Sigmoid colon (tissue), 7 donors: ENCODE results near the gene PPDPF. TPM values are rescaled to one million over a fixed set of nuclear protein-coding genes. Genes with fewer than 3 reads are reported as not detected.

Experiments used
- DNase-seq: peaks from one replicate; pipeline ENCODE4 v3.0.0-alpha.2; 2019
- H3K27ac ChIP-seq, 4 donors: fragments of 200-600 bp; sonication (generic); one replicate each; pipeline ENCODE4 v1.5.1; 2016 to 2019; ENCODE audit warnings: mild to moderate bottlenecking in 1 of 4
- H3K27me3 ChIP-seq, 3 donors: fragments of 200-600 bp; sonication (generic); one replicate each; pipeline ENCODE4 v1.5.1; 2019; ENCODE audit warnings: mild to moderate bottlenecking in 1 of 3
- H3K36me3 ChIP-seq, 4 donors: fragments of 200-600 bp; sonication (generic); one replicate each; pipeline ENCODE4 v1.5.1; 2016 to 2019
- H3K4me1 ChIP-seq, 4 donors: fragments of 200-600 bp; sonication (generic); one replicate each; pipeline ENCODE4 v1.5.1; 2017 to 2019
- H3K4me3 ChIP-seq, 4 donors: fragments of 200-600 bp; sonication (generic); one replicate each; pipeline ENCODE4 v1.5.1; 2017 to 2019; ENCODE audit warnings: mild to moderate bottlenecking in 2 of 4, moderate library complexity in 1 of 4
- H3K9me3 ChIP-seq, 4 donors: fragments of 200-600 bp in 3 of 4; sonication (generic) in 3 of 4; one replicate each; pipeline versions ENCODE4 v1.5.1 to v1.6.1; 2013 to 2019
- CTCF ChIP-seq, 4 experiments: fragments of 450-650 bp in 3 of 4; fragments of 200-600 bp in 1 of 4; IDR thresholded peaks; one replicate each; pipeline ENCODE4 v1.5.1; 2016 to 2019; ENCODE audit warnings: antibody characterized with exemption in 4 of 4, mild to moderate bottlenecking in 3 of 4, moderate library complexity in 2 of 4
- EP300 ChIP-seq, 4 donors: sonication (generic); formaldehyde crosslinking; IDR thresholded peaks; one replicate each; pipeline ENCODE4 v1.6.1; 2017; ENCODE audit warnings: antibody characterized with exemption in 4 of 4
- POLR2A ChIP-seq, 2 donors: fragments of 450-650 bp; IDR thresholded peaks; one replicate each; pipeline ENCODE4 v1.6.1; 2016; ENCODE audit warnings: antibody characterized with exemption in 2 of 2, mild to moderate bottlenecking in 2 of 2, moderate library complexity in 2 of 2
- POLR2AphosphoS5 ChIP-seq, 4 donors: sonication (generic); formaldehyde crosslinking; IDR thresholded peaks; one replicate each; pipeline ENCODE4 v1.6.1; 2017; ENCODE audit warnings: antibody characterized with exemption in 4 of 4
- WGBS, 2 donors: extraction: QIAGEN DNeasy Blood & Tissue Kit; methylation state at CpG; one replicate each; pipeline ENCODE4 v1.1.7; 2013; 5-methylcytosine and 5-hydroxymethylcytosine counted together
- intact Hi-C: fragments of 100-400 bp; cut with DNase I; formaldehyde crosslinking; loops from one replicate; pipeline ENCODE4 v1.15.1; 2023
- polyA plus RNA-seq, 3 donors: library from polyadenylated mRNA; stranded (reverse); fragments of 200-250 nt; gene quantifications; one replicate each; pipeline ENCODE4 v1.2.3, GENCODE V29; 2013
- total RNA-seq, 4 donors: library from RNA; depleted of rRNA; stranded (reverse); fragments of >200 nt; gene quantifications; one replicate each; pipeline ENCODE4 v1.1.0, GENCODE V29; 2016
- donor health status: healthy with polysubstance abuse.
- donor health status: Bipolar disorder and iron deficiency.
- donor health status: healthy.

PPDPF gene
- total and polyA plus RNA-seq, 7 donors, result 82.8 to 1,688 (median 244) TPM

GRCh38 chr20:63493563-63494020 lies 27.0 kb upstream of the PPDPF start:
- DNase-seq, result no peak
- Histone ChIP-seq H3K4me1 (peaks cover 0 to 18% (median 16%) of the 10 kb centered on the region in 4 donors), H3K36me3 (no peaks in the 10 kb centered on the region), H3K27me3 (peaks cover 21 to 63% (median 47%) of the 10 kb centered on the region in 3 donors), H3K4me3 (no peak overlapping the region), H3K27ac (no peak overlapping the region), H3K9me3 (no peaks in the 10 kb centered on the region)
- TF ChIP-seq POLR2A (IDR thresholded peaks at IDR 0.05) (no peak), EP300 (IDR thresholded peaks at IDR 0.05) (no peak), POLR2AphosphoS5 (IDR thresholded peaks at IDR 0.05) (no peak), CTCF (IDR thresholded peaks at IDR 0.05) (no peak)
- intact Hi-C loops, result no loop called here
- 53 to 60% methylated on average over 13 of the region's 13 CpGs for whole genome bisulfite sequencing, 2 donors

GRCh38 chr20:63494084-63494419 lies 26.5 kb upstream of the PPDPF start:
- no peaks in the 10 kb centered on the region for H3K9me3 ChIP-seq
- peaks cover 0 to 23% (median 19%) of the 10 kb centered on the region in 4 donors for H3K4me1 ChIP-seq
- WGBS, 2 donors, result 74 to 87% methylated on average over 7 of the region's 7 CpGs
- no peak overlapping the region for H3K4me3 ChIP-seq
- H3K27ac ChIP-seq, result no peak overlapping the region
- peaks cover 20 to 63% (median 47%) of the 10 kb centered on the region in 3 donors for H3K27me3 ChIP-seq
- intact Hi-C loops, result no loop called here
- H3K36me3 ChIP-seq, result no peaks in the 10 kb centered on the region
- no peak for DNase-seq
- TF ChIP-seq POLR2AphosphoS5 (IDR thresholded peaks at IDR 0.05), result no peak
- no peak for TF ChIP-seq CTCF (IDR thresholded peaks at IDR 0.05)
- no peak for TF ChIP-seq POLR2A (IDR thresholded peaks at IDR 0.05)
- TF ChIP-seq EP300 (IDR thresholded peaks at IDR 0.05), result no peak

- intact Hi-C loops, result no loop called here
- Histone ChIP-seq H3K36me3 (no peaks in the 10 kb centered on the region), H3K27me3 (peaks cover 24 to 63% (median 48%) of the 10 kb centered on the region in 3 donors)
Measured at GRCh38 chr20:63494420-63495166, 26.0 kb upstream of the PPDPF start.

GRCh38 chr20:63495167-63495720 lies 25.3 kb upstream of the PPDPF start:
- 70 to 84% methylated on average over 8 of the region's 8 CpGs for WGBS, 2 donors
- Histone ChIP-seq H3K9me3 (no peaks in the 10 kb centered on the region), H3K4me1 (peaks cover 0 to 31% (median 26%) of the 10 kb centered on the region in 4 donors), H3K27ac (no peak overlapping the region), H3K36me3 (no peaks in the 10 kb centered on the region), H3K27me3 (peaks cover 30 to 63% (median 47%) of the 10 kb centered on the region in 3 donors), H3K4me3 (no peak overlapping the region)
- TF ChIP-seq EP300 (IDR thresholded peaks at IDR 0.05) (no peak), POLR2A (IDR thresholded peaks at IDR 0.05) (no peak), CTCF (IDR thresholded peaks at IDR 0.05) (no peak), POLR2AphosphoS5 (IDR thresholded peaks at IDR 0.05) (no peak)
- intact Hi-C loops, result no loop called here
- DNase-seq, result no peak

More at GRCh38 chr20:63494420-63495166, 26.0 kb upstream of the PPDPF start:
- Histone ChIP-seq H3K9me3 (no peaks in the 10 kb centered on the region), H3K4me3 (no peak overlapping the region), H3K27ac (no peak overlapping the region), H3K4me1 (peaks cover 0 to 28% (median 24%) of the 10 kb centered on the region in 4 donors)
- DNase-seq, result no peak
- TF ChIP-seq POLR2A (IDR thresholded peaks at IDR 0.05), result no peak
- TF ChIP-seq POLR2AphosphoS5 (IDR thresholded peaks at IDR 0.05), result no peak
- TF ChIP-seq CTCF (IDR thresholded peaks at IDR 0.05), result no peak
- TF ChIP-seq EP300 (IDR thresholded peaks at IDR 0.05), result no peak
- 68 to 85% methylated on average over 51 of the region's 51 CpGs for WGBS, 2 donors
